GM19025 (cell line): ENCODE results near the gene OLR1.
"Not testable (repeated sequence)": the region's sequence is repeated elsewhere in the genome, so short reads cannot be mapped to it uniquely, and the experiment has no call there.

Experiments used
- ATAC-seq: cut with Tn5 transposase; IDR thresholded peaks from one replicate; pipeline ENCODE4 v1.9.1; 2021; ENCODE audit warnings: mild to moderate bottlenecking, low read depth, moderate library complexity; ENCODE audit not compliant: unreplicated experiment

Gene OLR1

DNA sequence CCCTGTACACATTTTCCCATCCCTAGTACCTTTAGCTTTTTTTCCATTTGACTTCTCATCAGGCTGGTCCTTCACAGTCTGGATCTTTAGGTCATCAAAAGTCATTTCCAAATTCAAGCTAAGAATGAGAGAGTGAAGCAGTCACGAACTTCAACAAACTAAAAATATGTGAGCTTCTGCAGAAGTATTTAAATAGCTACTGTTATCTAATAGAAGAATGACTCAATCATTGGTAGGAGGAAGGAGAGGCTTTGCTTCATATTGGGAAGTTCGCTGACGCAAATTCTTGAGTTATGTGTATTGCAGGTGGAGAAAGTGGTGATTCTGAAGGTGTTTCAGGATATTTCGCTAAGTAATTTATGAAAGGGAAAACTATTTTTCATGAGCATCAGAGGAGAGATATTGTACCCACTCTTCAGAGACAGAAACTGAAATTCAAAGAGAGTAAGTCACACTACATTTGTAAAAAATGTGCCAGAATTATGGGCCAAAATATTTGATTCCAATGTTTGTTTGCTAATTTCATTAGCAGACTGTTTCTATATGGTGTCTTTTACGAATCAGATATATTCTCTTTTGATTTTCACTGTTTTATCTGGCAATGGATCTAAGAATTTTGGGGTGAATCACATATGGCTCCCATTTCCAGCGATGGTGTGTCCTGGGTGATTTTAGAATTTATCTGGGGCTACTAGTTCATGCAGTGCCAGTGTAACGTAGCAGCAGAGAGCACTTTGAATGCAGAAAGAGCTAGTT, at the start of gene OLR1:
Gene OLR1, minus strand, starts transcription at position 160 of the 756 bp plus-strand sequence. Its CDS starts 55 bp downstream, at position 105.
- no peak for ATAC-seq

DNA sequence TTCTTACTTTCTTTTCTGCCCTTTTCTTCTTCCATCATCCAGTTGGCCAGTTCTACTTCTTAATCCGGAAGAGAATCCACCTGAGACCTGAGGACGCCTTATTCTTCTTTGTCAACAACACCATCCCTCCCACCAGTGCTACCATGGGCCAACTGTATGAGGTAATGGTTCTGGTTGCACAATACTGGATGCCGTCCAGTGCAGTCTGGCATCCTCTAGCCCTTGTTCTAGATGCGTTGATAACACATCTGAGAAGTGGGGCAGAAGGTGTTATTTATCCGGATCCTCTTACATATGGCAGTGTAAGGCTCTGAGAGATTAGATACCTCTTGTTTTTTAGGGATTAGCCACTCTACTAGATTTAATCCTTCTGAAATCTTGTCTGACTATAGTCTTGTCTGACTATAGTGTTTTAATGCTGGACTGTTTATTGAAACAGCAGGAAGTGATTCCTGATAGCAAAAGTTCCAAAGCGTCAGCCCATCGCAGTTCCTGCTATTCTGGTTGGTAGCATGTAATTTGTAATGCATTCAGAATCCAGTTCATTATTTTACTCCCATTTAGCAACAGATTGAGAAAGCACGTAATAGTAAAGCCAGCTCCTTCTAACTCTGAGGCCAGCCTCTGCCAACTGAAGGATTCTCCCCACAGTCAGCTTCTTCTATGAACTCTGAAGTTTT, 48.6 kb upstream of the OLR1 start:
- no peak for ATAC-seq

DNA sequence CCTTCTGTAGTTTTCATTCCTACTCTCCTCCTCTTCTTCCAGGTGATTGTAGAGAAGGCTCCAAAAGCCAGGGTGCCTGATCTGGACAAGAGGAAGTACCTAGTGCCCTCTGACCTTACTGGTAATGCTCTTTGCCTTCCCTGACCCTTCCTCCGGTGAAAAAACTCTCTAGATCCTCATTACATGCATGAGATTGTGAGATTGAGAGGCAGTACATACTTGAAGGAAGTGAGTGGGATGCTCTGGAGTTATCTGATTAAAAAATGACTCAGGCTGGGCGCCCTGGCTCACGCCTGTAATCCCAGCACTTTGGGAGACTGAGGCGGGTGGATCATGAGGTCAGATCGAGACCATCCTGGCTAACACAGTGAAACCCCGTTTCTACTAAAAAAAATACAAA, 46.1 kb upstream of the OLR1 start:
- no peak for ATAC-seq

DNA sequence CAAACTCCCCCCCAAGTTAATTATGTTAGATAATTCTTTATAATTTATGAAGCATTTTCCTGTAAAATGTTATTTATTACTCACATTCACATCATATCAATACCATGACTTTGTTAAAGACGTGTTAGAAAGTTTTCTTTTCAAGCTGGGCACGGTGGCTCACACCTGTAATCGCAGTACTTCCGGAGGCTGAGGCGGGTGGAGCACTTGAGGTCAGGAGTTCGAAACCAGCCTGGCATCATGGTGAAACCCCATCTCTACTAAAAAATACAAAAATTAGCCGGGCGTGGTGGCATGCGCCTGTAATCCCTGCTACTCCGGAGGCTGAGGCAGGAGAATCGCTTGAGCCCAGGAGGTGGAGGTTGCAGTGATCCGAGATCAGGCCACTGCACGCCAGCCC, 44.0 kb upstream of the OLR1 start:
- not testable (repeated sequence) for ATAC-seq

DNA sequence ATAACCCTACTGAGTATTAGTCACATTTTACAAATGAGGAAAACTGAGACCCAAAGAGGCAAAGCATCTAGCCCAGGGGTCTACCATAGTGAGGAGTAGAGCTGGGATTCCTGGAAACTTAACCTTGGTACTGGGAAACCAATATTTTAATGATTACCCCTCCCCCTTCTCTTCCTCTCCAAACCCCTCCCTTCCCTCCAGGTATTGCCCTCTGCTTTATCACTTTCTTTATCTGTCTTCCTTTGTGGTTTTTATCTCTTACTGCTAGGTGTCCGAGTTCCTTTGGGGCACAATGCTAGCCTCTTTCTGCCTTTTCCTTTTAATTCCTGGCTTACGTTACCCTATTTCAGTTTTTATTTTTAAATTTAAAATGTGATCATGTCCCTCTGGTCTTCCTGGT, 43.5 kb upstream of the OLR1 start:
- no peak for ATAC-seq

DNA sequence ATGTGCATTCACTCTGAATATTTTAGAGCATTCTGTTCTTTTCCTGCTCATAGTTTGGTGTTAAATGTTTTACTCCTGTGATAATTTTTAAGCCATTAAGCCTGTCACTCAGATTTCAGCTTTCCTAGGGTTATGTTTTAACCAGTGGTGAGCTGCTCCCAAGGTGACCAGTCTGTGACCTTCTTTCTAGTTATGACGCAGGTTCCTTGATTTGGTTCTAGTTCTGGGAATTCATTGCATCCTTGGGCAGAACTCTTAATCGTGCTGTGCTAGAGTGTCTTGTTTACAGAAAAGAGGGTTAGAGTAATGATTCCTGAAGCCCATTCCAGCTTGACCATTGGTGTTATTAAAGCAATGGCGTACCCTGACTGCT, 42.9 kb upstream of the OLR1 start:
- no peak for ATAC-seq

DNA sequence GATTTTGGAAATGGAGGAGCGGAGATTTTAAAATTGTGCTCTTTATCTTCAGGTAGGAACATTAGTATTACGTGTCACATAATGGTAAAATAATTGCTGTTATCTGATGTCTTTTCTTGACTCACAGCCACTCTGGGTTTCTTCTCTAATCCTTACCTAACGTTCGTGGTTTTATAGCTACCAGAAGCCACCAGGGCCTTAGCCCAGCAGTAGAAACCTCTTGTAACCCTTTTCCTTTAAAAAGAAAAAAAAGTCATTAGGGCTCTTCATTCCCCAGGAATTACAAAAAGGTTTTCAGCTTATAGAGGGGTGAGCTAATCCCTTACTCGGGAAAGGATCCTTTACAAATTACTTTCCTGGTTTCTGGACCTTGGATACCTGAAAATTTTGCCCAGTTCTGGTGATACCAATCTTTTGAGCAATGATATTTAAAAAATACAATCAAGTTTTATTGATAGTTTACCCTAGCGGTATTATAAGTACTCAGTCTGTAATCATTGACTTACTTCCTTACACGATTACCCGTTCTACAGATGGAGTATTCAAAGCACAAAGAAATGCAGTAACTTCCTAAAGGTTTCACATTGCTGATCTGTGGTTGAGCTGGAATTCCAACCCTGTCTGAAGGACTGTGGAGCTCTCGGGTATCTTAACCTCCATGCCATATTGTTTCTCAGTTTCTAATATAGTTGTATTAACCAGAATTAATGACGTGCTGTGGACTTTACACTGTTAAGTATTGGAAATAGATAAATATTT, 42.4 kb upstream of the OLR1 start:
- no peak for ATAC-seq

DNA sequence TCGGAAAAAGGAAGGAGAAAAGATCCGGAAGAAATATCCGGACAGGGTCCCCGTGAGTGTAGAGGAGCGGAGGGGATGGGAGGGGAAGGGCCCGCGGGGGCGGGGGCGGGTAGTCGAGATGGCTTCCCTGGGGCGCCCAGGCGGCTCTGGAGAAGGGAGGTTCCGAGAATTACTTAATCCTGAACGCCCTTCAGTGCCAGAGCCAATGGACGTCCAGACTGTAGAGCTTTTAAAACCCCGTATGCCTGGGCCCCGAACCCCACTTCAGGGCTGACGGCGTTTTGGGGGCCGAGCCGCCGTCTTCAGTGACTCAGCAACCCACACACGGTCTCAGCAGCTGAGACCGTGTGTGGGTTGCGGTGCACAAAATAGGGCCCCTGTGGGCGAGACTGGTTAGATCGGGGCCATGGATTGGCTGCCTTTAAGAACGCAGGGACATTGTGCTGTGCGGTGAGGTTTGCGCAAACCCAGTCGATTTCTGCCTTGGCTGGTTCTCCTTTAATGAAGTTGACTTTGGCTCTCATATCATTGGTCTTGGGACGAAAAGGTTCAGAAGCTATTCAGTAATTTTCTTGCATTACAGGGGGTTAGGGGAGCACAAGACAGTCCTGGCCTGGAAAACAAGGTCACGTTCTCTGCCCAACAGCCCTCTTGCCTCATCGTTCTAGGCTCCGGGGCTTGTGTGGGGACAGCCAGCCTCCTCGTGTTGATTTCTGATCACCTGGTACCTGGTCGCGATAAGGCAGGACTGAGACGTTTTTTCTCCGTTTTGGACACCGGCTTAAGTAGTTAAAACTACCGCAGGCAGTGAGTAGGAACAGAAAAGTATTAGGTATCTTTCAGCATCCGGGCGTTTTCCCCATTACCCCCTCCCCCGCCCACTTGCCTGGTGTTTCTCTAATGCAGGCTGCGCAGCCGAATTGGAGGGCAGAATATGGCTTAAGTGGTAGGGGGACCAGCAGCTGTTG, 41.5 kb upstream of the OLR1 start:
- peak; percentile 25 for ATAC-seq

DNA sequence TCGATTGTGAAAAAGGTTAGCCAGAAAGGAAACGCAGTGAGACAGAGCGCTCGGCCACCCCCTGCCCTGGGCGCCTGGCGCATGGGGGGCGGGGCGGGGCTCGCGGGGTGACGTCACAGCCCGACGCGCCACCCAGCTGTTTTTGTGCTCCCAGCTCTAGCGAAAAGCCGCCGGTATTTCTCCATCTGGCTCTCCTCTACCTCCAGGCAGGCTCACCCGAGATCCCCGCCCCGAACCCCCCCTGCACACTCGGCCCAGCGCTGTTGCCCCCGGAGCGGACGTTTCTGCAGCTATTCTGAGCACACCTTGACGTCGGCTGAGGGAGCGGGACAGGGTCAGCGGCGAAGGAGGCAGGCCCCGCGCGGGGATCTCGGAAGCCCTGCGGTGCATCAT, 40.8 kb upstream of the OLR1 start, which contains the start of gene GABARAPL1:
Gene GABARAPL1, plus strand, starts transcription at position 139 of the 393 bp plus-strand sequence. Its CDS starts 253 bp downstream, at position 392.
- peak; percentile 57 for ATAC-seq

DNA sequence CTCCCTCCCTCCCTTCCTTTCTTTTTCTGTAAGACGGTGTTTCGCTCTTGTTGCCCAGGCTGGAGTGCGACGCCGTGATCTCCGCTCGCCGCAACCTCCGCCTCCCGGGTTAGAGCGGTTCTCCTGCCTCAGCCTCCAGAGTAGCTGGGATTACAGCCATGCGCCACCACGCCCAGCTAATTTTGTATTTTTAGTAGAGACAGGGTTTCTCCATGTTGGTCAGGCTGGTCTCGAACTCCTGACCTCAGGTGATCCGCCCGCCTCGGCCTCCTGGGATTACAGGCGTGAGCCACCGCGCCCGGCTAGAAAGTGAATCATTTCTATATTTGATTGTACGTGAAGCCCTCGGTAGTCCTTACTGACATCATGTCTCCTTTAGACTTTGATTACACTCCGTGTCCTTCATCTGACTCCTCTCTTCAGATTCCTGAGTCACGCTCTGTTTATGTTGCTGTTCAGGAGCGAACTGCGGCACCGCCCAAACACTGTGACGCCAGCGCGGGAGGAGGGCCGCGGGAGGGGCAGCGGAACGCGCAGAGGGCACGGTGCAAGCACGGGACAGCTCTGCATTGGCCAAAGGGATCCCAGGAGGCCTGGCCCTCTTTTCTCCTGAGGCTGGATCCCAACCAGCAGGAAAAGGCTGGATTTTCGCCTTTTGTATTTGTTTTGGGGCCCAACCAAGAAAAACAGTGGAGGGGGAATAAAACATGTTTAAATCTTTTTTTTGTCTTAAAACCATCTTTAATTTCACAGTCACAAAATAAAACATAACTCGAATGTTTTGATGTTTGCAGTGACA, 40.2 kb upstream of the OLR1 start:
- ATAC-seq, result peak; percentile 61

DNA sequence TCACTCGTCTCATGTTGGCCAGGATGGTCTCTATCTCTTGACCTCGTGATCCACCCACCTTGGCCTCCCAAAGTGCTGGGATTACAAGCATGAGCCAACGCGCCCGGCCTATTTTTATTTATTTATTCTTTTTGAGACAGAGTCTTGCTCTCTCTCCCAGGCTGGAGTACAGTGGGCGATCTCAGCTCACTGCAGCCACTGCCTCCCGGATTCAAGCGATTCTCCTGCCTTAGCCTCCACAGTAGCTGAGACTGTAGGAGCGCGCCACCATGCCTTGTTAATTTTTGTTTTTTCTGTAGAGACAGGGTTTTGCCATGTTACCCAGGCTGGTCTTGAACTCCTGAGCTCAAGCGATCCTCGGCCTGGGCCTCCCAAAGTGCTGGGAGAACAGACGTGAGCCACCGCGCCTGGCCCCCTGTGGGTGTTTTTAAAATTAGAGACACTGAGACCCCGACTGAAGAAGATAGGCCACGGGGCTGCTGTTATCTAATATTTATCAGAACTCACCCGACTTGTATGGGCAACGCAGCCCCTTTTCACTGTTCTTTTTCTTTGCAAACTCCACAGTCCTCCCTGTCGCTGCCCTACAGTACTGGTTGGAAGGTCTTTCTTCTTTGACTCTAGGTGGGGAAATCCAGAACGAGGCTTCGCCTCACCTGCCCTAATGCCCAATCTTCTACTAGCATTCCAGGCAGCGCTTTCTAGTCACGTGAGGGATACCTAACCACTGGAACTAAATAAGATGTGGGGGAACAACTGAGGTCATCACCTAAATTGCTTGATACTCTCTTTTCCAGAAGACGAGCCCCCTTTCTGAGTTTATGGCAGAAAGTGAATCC, 39.4 kb upstream of the OLR1 start:
- no peak for ATAC-seq

DNA sequence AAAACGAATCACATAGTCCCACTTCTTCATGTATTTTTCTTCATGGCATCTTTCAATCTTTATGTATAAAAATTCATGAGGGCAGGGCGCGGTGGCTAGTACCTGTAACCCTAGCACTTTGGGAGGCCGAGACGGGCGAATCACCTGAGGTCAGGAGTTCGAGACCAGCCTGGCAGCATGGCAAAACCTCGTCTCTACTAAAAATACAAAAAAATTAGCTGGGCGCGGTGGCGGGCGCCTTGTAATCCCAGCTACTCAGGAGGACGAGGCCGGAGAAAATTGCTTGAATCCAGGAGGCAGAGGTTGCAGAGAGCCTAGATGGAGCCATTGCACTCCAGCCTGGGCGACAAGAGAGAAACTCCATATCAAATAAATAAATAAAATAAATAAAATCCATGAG, 38.3 kb upstream of the OLR1 start:
- no peak for ATAC-seq

DNA sequence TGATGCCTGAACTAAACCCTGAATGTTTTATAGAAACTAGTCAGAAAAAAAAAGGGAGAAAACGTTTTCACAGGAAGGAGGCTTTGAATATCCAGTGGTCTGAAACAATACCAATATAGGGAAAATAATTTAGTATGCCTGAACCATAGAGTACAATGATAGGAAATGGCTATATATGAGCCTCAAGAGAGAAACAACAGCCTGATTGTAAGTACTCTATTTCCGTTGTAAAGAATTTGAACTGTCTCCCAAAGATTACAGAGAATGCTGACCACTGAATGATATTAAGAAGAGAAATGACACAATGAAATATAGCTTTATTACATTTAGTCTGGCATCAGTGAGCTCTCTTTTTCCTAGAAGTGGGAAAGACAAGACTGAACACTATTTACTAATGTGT, 35.2 kb upstream of the OLR1 start:
- no peak for ATAC-seq

DNA sequence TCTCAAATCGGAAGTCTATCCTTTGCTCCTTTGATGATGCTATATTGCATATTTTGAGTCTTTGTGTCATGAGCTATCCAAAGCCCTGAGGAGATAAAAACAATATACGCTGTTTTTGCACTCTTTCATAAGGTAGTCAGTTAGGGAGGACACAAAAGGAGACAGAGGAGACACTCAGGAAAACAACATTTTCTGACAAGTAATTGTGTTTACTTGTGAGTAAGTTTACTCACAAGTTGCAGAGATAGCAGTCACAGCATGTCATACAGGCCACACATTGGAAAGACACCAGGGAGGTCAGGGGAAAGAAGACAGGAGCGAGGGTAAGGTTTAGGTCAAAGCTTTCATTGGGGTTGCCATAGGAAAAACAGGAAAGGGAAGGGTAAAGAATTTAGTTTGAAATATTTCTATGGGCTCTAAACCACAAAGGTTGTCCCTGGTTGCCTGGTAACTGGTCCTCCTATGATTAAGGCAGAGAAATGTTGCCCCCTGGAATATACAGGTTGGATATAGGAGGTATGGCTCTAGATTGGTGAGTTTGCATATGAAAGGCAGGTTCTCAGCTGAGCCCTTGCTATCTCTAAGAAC, 33.4 kb upstream of the OLR1 start:
- no peak for ATAC-seq

DNA sequence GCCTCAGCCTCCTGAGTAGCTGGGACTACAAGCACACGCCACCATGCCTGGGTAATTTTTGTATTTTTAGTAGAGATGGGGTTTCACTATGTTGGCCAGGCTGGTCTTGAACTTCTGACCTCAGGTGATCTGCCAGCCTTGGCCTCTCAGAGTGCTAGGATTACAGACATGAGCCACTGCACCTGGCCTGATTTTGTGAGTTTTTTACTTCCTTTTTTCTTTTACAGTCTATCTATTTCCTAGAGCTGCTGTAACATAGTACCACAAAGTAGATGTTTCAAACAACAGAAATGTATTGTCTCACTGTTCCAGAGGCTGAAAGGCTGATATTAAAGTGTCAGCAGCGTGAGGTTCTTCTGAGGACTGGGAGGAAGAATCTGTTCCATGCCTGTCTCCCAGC, 32.6 kb upstream of the OLR1 start:
- ATAC-seq, result not testable (repeated sequence)

DNA sequence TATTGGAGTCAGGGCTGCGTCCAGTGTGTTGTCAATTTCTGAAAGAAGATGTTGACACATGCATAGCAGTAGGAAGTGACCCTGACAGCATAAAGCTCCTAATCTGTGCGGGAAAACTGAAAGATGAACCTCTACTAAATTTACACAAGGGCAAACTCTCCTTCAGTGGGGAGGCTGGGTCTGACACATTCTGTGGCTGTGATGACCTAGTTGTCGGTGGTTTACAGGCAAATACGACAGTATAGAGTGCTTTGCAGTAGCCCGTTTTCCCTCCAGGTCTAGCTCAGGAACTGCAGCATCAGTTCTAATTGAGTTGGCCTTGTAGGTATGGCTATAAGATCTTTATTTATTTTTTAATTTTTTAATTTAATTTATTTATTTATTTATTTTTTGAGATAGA, 25.9 kb upstream of the OLR1 start:
- ATAC-seq, result no peak

DNA sequence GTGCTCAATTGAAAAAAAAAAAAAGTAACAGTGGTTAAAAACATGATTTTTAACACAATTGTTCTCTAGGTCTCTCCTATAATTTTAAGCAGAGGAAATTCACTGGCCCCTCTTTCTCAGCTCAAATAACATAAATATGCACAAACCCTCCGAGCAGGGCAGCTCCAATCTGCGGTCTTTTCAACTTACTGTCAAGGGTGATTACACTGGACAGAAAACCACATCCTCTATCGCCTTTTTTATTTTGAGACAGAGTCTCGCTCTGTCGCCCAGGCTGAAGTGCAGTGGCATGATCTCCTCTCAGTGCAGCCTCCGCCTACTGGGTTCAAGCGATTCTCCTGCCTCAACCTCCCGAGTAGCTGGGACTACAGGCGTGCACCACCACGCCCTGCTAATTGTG, 24.3 kb upstream of the OLR1 start:
- ATAC-seq, result no peak

DNA sequence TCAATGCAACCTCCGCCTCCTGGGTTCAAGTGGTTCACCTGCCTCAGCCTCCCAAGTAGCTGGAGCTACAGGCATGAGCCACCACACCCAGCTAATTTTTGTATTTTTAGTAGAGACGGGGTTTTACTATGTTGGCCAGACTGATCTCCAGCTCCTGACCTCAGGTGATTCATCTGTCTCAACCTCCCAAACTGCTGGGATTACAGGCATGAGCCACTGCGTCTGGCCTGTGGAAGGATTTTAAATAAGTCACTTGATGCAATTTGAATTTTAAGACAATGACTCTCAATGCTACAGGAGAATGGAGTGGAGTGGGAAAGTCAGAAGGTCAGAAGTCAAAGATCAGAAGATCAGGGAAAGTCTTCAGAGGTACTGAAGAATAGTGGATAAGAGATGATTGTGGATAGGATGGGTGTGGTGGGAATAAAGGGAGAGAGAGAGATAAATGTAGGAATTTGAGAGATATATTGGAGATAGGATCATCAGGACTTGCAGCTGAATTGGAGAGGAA, 22.3 kb upstream of the OLR1 start:
- ATAC-seq, result no peak
